ENCODE results near the gene DUS1L.

Gene DUS1L

GRCh38 chr17:82029990-82030469 lies 35.6 kb downstream of the DUS1L start:
- DNase-seq: no peak
- Histone ChIP-seq H3K27ac (no peak overlapping the region), H3K4me1 (peaks cover 0 to 24% (median 20%) of the 10 kb centered on the region in 4 donors), H3K9me3 (no peaks in the 10 kb centered on the region), H3K27me3 (peaks cover 0 to 53% of the 10 kb centered on the region in 2 donors), H3K4me3 (peak overlapping the region in 1 of 2 donors; percentile 53), H3K36me3 (peaks cover 0 to 9% (median 3%) of the 10 kb centered on the region in 3 donors)
- TF ChIP-seq CTCF (IDR thresholded peaks at IDR 0.05): no peak
- intact Hi-C loops (cut with DNase I; ENCODE audit: low total_unique reads): loop anchor here (2.0 kb wide), 1 partner anchor 123 kb away; no protein-coding TSS in a partner anchor

GRCh38 chr17:82029391-82029790 lies 36.2 kb downstream of the DUS1L start:
- Histone ChIP-seq H3K4me3 (no peak overlapping the region), H3K27me3 (peaks cover 0 to 53% of the 10 kb centered on the region in 2 donors), H3K9me3 (no peaks in the 10 kb centered on the region), H3K27ac (no peak overlapping the region), H3K4me1 (peaks cover 0 to 27% (median 21%) of the 10 kb centered on the region in 4 donors), H3K36me3 (peaks cover 0 to 9% (median 0%) of the 10 kb centered on the region in 3 donors)
- no peak for DNase-seq
- intact Hi-C loops (cut with DNase I; ENCODE audit: low total_unique reads): no loop called here
- TF ChIP-seq CTCF (IDR thresholded peaks at IDR 0.05): no peak

- H3K9me3 ChIP-seq: no peaks in the 10 kb centered on the region
- H3K36me3 ChIP-seq: peaks cover 0 to 9% (median 0%) of the 10 kb centered on the region in 3 donors
- H3K4me1 ChIP-seq: peaks cover 0 to 31% (median 25%) of the 10 kb centered on the region in 4 donors
- TF ChIP-seq CTCF (IDR thresholded peaks at IDR 0.05): no peak
- peaks cover 0 to 53% of the 10 kb centered on the region in 2 donors for H3K27me3 ChIP-seq
- DNase-seq: no peak
- H3K4me3 ChIP-seq: no peak overlapping the region
- no peak overlapping the region for H3K27ac ChIP-seq
- intact Hi-C loops (cut with DNase I; ENCODE audit: low total_unique reads): no loop called here
These were observed 36.6 kb downstream of the DUS1L start for GRCh38 chr17:82028966-82029365.

GRCh38 chr17:82028246-82028645 lies 37.4 kb downstream of the DUS1L start:
- Histone ChIP-seq H3K36me3 (peaks cover 0 to 9% (median 0%) of the 10 kb centered on the region in 3 donors), H3K9me3 (no peaks in the 10 kb centered on the region), H3K27ac (no peak overlapping the region), H3K4me3 (no peak overlapping the region), H3K27me3 (peaks cover 0 to 47% of the 10 kb centered on the region in 2 donors), H3K4me1 (peaks cover 0 to 37% (median 30%) of the 10 kb centered on the region in 4 donors)
- TF ChIP-seq CTCF (IDR thresholded peaks at IDR 0.05): no peak
- intact Hi-C loops (cut with DNase I; ENCODE audit: low total_unique reads): no loop called here
- no peak for DNase-seq

- Histone ChIP-seq H3K9me3 (no peaks in the 10 kb centered on the region), H3K27ac (no peak overlapping the region), H3K36me3 (peaks cover 0 to 9% (median 0%) of the 10 kb centered on the region in 3 donors), H3K4me1 (peaks cover 0 to 44% (median 32%) of the 10 kb centered on the region in 4 donors), H3K4me3 (no peak overlapping the region), H3K27me3 (peaks cover 0 to 28% of the 10 kb centered on the region in 2 donors)
- DNase-seq: no peak
- TF ChIP-seq CTCF (IDR thresholded peaks at IDR 0.05): no peak
- intact Hi-C loops (cut with DNase I; ENCODE audit: low total_unique reads): no loop called here
These were observed 40.0 kb downstream of the DUS1L start for GRCh38 chr17:82025401-82026107.

Measured in tibial artery (tissue), 4 donors.